Esophagus (tissue), 2 donors: ENCODE results near the gene DCST2. TPM values are rescaled to one million over a fixed set of nuclear protein-coding genes. Genes with fewer than 3 reads are reported as not detected.
A peak's percentile ranks its signal among the peaks of the same experiment; 100 is the strongest.

Experiments used
- H3K27ac ChIP-seq, 2 donors: one replicate each; pipeline ENCODE4 v1.5.1; 2013; ENCODE audit warnings: low read depth in 2 of 2, mild to moderate bottlenecking in 2 of 2, inconsistent platforms in 1 of 2, low read length in 1 of 2, moderate library complexity in 1 of 2
- H3K27me3 ChIP-seq, 2 donors: one replicate each; pipeline ENCODE4 v1.6.1; 2013; ENCODE audit warnings: low read length in 2 of 2, control low read depth in 1 of 2, mild to moderate bottlenecking in 1 of 2; ENCODE audit not compliant: insufficient read depth in 2 of 2, control insufficient read depth in 1 of 2
- H3K36me3 ChIP-seq, 2 donors: one replicate each; pipeline ENCODE4 v1.6.1; 2013; ENCODE audit warnings: low read length in 1 of 2; ENCODE audit not compliant: control insufficient read depth in 2 of 2, insufficient read depth in 2 of 2
- H3K4me1 ChIP-seq, 2 donors: one replicate each; pipeline ENCODE4 v1.6.1; 2013; ENCODE audit warnings: low read length in 1 of 2; ENCODE audit not compliant: control insufficient read depth in 2 of 2, insufficient read depth in 2 of 2
- H3K4me3 ChIP-seq, 2 donors: one replicate each; pipeline ENCODE4 v1.5.1; 2013; ENCODE audit warnings: low read length in 2 of 2, mild to moderate bottlenecking in 2 of 2, low read depth in 1 of 2, moderate library complexity in 1 of 2
- H3K9me3 ChIP-seq, 2 donors: one replicate each; pipeline ENCODE4 v1.6.1; 2013; ENCODE audit warnings: mild to moderate bottlenecking in 2 of 2, low read depth in 1 of 2, low read length in 1 of 2, moderate library complexity in 1 of 2; ENCODE audit not compliant: control insufficient read depth in 2 of 2, insufficient read depth in 1 of 2
- WGBS, 2 donors: extraction: QIAGEN DNeasy Blood & Tissue Kit; methylation state at CpG; one replicate each; pipeline ENCODE4 v1.1.7; 2013; 5-methylcytosine and 5-hydroxymethylcytosine counted together
- polyA plus RNA-seq, 2 donors: library from polyadenylated mRNA; stranded (reverse); fragments of 200-250 nt; gene quantifications; one replicate each; pipeline ENCODE4 v1.2.3, GENCODE V29; 2013
- donor health status: healthy with polysubstance abuse.
- donor health status: Bipolar disorder and iron deficiency.

Gene DCST2
- polyA plus RNA-seq, 2 donors, result 1.7 to 10.1 TPM

GRCh38 chr1:155070158-155070621 lies 36.6 kb upstream of the DCST2 start:
- H3K27ac ChIP-seq, result peak overlapping the region; percentile 87 to 94
- WGBS, 2 donors, result 27 to 33% methylated on average over 27 to 28 of the region's 28 CpGs
- H3K27me3 ChIP-seq, result no peaks in the 10 kb centered on the region
- H3K36me3 ChIP-seq, result peaks cover 2 to 18% of the 10 kb centered on the region in 2 donors
- peaks cover 2 to 18% of the 10 kb centered on the region in 2 donors for H3K4me1 ChIP-seq
- H3K4me3 ChIP-seq, result peak overlapping the region in 1 of 2 donors; percentile 36
- H3K9me3 ChIP-seq, result no peaks in the 10 kb centered on the region

GRCh38 chr1:155069551-155070157 lies 36.1 kb upstream of the DCST2 start:
- peaks cover 2 to 18% of the 10 kb centered on the region in 2 donors for H3K36me3 ChIP-seq
- peak overlapping the region; percentile 21 to 51 for H3K27ac ChIP-seq
- peaks cover 2 to 18% of the 10 kb centered on the region in 2 donors for H3K4me1 ChIP-seq
- 52 to 58% methylated on average over 7 of the region's 7 CpGs for WGBS, 2 donors
- no peak overlapping the region for H3K4me3 ChIP-seq
- H3K9me3 ChIP-seq, result no peaks in the 10 kb centered on the region
- H3K27me3 ChIP-seq, result no peaks in the 10 kb centered on the region

DNA sequence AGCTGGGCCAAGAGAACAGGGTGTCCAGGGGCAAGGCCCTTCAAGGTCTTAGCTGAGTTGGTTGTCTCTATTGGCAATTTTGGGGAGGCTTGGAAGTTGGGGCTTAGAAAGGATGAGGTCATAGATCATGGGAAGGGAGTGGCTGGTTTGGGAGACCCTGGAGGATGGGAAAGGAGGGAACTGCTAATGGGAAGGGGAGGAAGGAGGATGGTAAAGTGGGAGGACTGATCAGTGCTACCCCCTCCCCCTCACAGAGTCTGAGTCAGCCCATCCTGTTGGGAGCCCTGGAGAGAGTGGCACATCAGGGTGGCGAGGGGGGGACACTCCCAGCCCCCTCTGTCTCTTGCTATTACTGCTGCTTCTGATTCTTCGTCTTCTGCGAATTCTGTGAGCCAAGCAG lies 35.0 kb upstream of the DCST2 start:
- H3K4me3 ChIP-seq, result no peak overlapping the region
- no peaks in the 10 kb centered on the region for H3K9me3 ChIP-seq
- H3K36me3 ChIP-seq, result peaks cover 2 to 18% of the 10 kb centered on the region in 2 donors
- no peaks in the 10 kb centered on the region for H3K27me3 ChIP-seq
- H3K4me1 ChIP-seq, result peaks cover 2 to 19% of the 10 kb centered on the region in 2 donors
- WGBS, 2 donors, result 94 to 96% methylated on average over 3 of the region's 3 CpGs
- no peak overlapping the region for H3K27ac ChIP-seq

DNA sequence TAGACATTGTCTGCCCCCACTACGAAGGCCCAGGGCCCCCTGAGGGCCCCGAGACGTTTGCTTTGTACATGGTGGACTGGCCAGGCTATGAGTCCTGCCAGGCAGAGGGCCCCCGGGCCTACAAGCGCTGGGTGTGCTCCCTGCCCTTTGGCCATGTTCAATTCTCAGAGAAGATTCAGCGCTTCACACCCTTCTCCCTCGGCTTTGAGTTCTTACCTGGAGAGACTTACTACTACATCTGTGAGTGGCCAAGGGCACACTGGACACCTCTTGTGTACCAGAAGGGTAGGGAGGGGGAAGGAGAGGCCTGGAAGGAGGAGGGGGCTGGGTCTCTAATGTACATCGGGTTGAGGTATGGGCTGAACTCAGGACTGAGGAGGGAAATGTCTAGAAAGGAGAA lies 33.2 kb upstream of the DCST2 start:
- H3K36me3 ChIP-seq, result peaks cover 2 to 18% of the 10 kb centered on the region in 2 donors
- H3K4me1 ChIP-seq, result peaks cover 6 to 25% of the 10 kb centered on the region in 2 donors
- H3K4me3 ChIP-seq, result no peak overlapping the region
- no peaks in the 10 kb centered on the region for H3K27me3 ChIP-seq
- no peaks in the 10 kb centered on the region for H3K9me3 ChIP-seq
- 65 to 74% methylated on average over 8 of the region's 8 CpGs for WGBS, 2 donors
- H3K27ac ChIP-seq, result no peak overlapping the region

DNA sequence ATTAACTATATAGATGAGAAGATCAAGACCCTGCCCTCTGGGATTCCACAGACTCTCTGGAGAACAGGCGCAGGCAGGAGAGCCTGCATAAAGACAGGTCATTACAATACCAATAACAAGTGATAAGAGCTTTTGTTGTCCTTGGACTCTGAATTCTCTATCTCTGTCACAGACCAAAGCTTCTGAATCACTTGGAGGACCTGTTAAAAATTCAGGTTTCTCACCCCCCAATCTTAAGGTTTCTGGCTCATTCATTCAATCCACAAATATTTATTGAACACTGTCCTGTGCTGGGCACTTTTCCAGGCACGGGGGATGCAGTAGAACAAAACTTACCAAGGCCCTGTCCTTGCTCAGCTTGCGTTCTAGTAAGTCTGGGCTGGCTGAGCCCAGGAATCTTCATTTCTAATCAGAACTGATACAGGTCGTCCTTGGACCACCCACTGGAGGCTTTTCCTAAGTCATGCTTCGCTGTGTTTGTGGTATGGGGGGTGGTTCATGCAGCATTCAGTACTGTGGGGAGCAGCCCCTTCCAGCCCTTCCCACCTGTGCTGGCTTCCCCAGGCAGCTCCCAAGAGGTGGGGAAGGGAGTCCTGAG lies 31.4 kb upstream of the DCST2 start:
- no peak overlapping the region for H3K27ac ChIP-seq
- H3K27me3 ChIP-seq, result no peaks in the 10 kb centered on the region
- H3K4me3 ChIP-seq, result no peak overlapping the region
- WGBS, 2 donors, result 56 to 67% methylated on average over 5 of the region's 5 CpGs
- H3K36me3 ChIP-seq, result peaks cover 6 to 29% of the 10 kb centered on the region in 2 donors
- H3K4me1 ChIP-seq, result peaks cover 6 to 15% of the 10 kb centered on the region in 2 donors
- H3K9me3 ChIP-seq, result no peaks in the 10 kb centered on the region

GRCh38 chr1:155064111-155064831 lies 30.7 kb upstream of the DCST2 start:
- Histone ChIP-seq H3K4me1 (peaks cover 6 to 15% of the 10 kb centered on the region in 2 donors), H3K4me3 (peak overlapping the region; percentile 55 to 92), H3K9me3 (no peaks in the 10 kb centered on the region), H3K27me3 (no peaks in the 10 kb centered on the region), H3K27ac (peak overlapping the region; percentile 88 to 91), H3K36me3 (peaks cover 6 to 27% of the 10 kb centered on the region in 2 donors)
- WGBS, 2 donors, result 8 to 10% methylated on average over 14 of the region's 14 CpGs

- Histone ChIP-seq H3K4me3 (peak within 1 kb of the TSS; percentile 55 to 92), H3K9me3 (no peaks in the 10 kb centered on the region), H3K4me1 (peaks cover 6 to 15% of the 10 kb centered on the region in 2 donors), H3K36me3 (peaks cover 7 to 21% of the 10 kb centered on the region in 2 donors), H3K27me3 (no peaks in the 10 kb centered on the region), H3K27ac (peak within 1 kb of the TSS; percentile 88 to 91)
- 0 to 1% methylated on average over 55 to 57 of the region's 57 CpGs for WGBS, 2 donors
Observed at GRCh38 chr1:155063550-155064110, 30.0 kb upstream of the DCST2 start, which contains the start of gene EFNA4. EFNA4 (plus strand) TSS chr1:155063740; CDS start chr1:155063824, 84 bp downstream.

DNA sequence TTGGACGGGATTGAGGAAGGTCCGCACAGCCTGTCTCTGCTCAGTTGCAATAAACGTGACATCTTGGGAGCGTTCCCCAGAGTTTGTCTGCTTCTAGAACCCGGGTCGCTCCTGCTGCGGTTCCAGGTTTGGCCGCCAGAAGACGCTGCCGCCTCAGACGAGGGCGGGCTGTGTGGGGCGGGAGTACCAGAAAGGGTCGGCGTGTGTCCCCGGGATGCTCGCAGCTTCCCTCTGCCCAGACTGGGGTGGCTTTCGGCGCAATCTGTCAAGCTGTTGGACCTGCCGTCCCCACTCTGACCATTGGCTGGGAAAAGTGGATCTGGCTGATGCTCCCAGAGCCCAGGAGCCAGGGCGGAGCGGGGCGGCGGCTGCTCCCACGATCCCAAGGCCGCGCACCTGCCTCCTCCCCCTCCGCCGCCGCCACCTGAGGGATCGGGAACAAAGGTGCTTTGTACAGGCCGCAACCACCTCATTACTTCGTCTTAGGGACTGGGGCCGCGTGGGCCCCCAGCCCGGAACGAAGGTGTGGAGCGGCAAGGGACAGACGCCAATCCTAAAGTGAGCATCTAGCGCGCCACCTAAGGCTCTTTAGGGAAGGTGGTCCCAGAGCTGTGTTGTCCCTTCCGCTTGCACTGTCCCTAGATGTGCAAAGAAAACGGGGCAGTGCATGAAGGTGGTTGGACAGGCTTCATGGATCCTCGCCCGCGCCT lies 29.3 kb upstream of the DCST2 start:
- Histone ChIP-seq H3K27ac (peak overlapping the region; percentile 74 to 91), H3K4me1 (peaks cover 6 to 15% of the 10 kb centered on the region in 2 donors), H3K27me3 (no peaks in the 10 kb centered on the region), H3K4me3 (peak overlapping the region; percentile 55 to 92), H3K36me3 (peaks cover 12 to 27% of the 10 kb centered on the region in 2 donors), H3K9me3 (peaks cover 0 to 2% of the 10 kb centered on the region in 2 donors)
- 8 to 11% methylated on average over 46 of the region's 46 CpGs for WGBS, 2 donors
